Stimulated activated CD4-positive, alpha-beta T cell treated with anti-CD3 and anti-CD28 coated beads, Interleukin-2, amount 100 ng/mL, for 24 hours (primary cell): ENCODE data around the gene MALAT1.
"Not testable (repeated sequence)": the region's sequence is repeated elsewhere in the genome, so short reads cannot be mapped to it uniquely, and the experiment has no call there.

Source experiments
- DNase-seq, 2 donors: peaks; one replicate each; pipeline ENCODE4 v3.0.0-alpha.2; 2020

The MALAT1 gene

GRCh38 chr11:65498727-65498976 lies 193 bp upstream of the MALAT1 start:
- DNase-seq, result no peak

GRCh38 chr11:65499713-65500386 lies 1.0 kb downstream of the MALAT1 start:
- DNase-seq, result no peak

- peak; percentile 56 to 59 for DNase-seq
These were observed 1.7 kb downstream of the MALAT1 start for GRCh38 chr11:65500387-65501185.

- no peak for DNase-seq
These were observed 2.3 kb downstream of the MALAT1 start for GRCh38 chr11:65501186-65501471.

- DNase-seq, result no peak
These were observed 2.8 kb downstream of the MALAT1 start for GRCh38 chr11:65501472-65502273.

- DNase-seq, result no peak
These were observed 3.4 kb downstream of the MALAT1 start for GRCh38 chr11:65502274-65502554.

- DNase-seq, result no peak
These were observed 3.9 kb downstream of the MALAT1 start for GRCh38 chr11:65502555-65503367.

- no peak for DNase-seq
These were observed 4.6 kb downstream of the MALAT1 start for GRCh38 chr11:65503368-65503948.

GRCh38 chr11:65503949-65504673 lies 5.3 kb downstream of the MALAT1 start:
- DNase-seq, result no peak

GRCh38 chr11:65504674-65505465 lies 6.0 kb downstream of the MALAT1 start:
- DNase-seq, result no peak

- DNase-seq, result no peak
These were observed 6.8 kb downstream of the MALAT1 start for GRCh38 chr11:65505466-65506289.

- DNase-seq, result no peak
These were observed 7.5 kb downstream of the MALAT1 start for GRCh38 chr11:65506290-65506771.

GRCh38 chr11:65506772-65507505 lies 8.1 kb downstream of the MALAT1 start:
- peak; percentile 51 to 55 for DNase-seq

- not testable (repeated sequence) for DNase-seq
These were observed 13.5 kb downstream of the MALAT1 start for GRCh38 chr11:65512311-65512710.

- DNase-seq, result no peak
These were observed 17.5 kb downstream of the MALAT1 start for GRCh38 chr11:65516135-65516968.

- not testable (repeated sequence) for DNase-seq
These were observed 20.2 kb downstream of the MALAT1 start for GRCh38 chr11:65518941-65519549.

GRCh38 chr11:65521777-65522521 lies 23.1 kb downstream of the MALAT1 start:
- not testable (repeated sequence) for DNase-seq
